C4-2B (cell line): ENCODE measurements around the gene NEB.

Experiments used
- ZFX ChIP-seq: fragments of 450-650 bp; IDR thresholded peaks from 2 replicates; pipeline ENCODE4 v1.6.1; 2017
- TF ChIP-seq, protein P1 (sequence below): fragments of 450-650 bp; conservative IDR thresholded peaks from 2 replicates; pipeline ENCODE4 v1.5.1; 2017; ENCODE audit warnings: mild to moderate bottlenecking

DNA sequence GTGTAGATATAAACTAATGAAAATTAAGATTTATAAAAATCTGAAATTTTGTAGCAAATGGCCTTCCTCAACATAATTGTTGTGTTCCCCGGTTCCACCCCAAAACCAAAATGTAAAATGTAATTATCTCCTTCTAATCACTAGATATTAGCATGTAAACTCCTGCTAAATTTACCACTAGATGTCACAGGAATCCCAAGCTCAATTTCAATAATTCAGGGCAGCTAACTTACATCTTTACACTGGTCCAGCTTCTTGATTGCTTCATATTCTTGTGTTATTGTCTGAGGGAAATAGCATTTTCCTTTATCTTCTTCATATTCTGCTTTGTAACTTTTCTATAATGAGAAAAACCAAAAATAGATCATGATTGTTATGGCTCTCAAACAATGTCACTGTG is 42.6 kb downstream of the NEB start:
- TF ChIP-seq, protein P1, sequence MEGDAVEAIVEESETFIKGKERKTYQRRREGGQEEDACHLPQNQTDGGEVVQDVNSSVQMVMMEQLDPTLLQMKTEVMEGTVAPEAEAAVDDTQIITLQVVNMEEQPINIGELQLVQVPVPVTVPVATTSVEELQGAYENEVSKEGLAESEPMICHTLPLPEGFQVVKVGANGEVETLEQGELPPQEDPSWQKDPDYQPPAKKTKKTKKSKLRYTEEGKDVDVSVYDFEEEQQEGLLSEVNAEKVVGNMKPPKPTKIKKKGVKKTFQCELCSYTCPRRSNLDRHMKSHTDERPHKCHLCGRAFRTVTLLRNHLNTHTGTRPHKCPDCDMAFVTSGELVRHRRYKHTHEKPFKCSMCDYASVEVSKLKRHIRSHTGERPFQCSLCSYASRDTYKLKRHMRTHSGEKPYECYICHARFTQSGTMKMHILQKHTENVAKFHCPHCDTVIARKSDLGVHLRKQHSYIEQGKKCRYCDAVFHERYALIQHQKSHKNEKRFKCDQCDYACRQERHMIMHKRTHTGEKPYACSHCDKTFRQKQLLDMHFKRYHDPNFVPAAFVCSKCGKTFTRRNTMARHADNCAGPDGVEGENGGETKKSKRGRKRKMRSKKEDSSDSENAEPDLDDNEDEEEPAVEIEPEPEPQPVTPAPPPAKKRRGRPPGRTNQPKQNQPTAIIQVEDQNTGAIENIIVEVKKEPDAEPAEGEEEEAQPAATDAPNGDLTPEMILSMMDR = no peak; the same call in 1 of the 2 replicates
- no peak for TF ChIP-seq ZFX
